SHP77 (cell line): ENCODE measurements around the gene MAST4.

Experiments used
- DNase-seq, 2 experiments: peaks; one replicate each; lab custom pipeline; 2025; lab: John Stamatoyannopoulos, UW

The MAST4 gene

GRCh38 chr5:66906021-66906420 lies 309.8 kb downstream of the MAST4 start:
- DNase-seq: no peak

DNA sequence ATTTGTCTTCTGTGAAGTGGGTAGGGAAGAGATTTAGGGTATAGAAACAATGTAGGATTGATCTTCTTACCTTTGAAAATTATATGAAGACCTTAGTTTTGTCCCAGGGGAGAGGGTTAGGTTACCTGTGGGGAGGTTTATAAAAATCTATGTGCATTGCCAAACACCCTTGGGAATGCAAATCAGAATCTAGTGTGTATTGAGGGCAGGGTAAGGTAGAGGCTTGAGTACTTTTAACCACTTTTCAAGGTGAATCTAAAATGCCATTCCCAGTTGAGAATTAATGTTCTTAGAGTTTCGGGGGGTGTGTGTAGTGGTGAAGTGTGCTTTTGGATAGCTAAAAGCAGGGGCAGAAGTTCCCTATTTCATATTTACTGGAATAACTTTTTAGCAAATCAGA lies 312.0 kb downstream of the MAST4 start:
- no peak for DNase-seq

- DNase-seq: no peak
These were observed 313.2 kb downstream of the MAST4 start for GRCh38 chr5:66909364-66909763.

- DNase-seq: no peak
These were observed 316.6 kb downstream of the MAST4 start for GRCh38 chr5:66912787-66913186.

- no peak for DNase-seq
These were observed 319.3 kb downstream of the MAST4 start for GRCh38 chr5:66915531-66915930.

DNA sequence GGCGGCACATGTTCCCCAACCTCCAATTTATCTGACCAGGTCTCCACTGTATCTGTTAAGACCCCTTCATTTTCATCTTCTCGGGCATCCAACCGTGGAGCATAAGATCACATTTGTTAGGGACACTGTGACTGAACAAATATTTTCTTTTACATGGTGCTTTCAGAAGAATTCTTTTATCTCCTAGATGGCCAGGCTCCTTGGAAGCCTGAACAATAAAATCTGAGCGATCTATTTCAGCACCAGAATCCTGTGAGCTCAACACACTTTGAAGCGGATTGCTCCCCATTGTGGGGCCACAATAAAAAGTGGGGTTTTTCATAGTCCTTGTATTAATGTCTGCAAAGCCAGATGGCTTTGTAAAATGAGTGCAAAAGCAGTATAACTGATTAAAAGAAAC lies 326.7 kb downstream of the MAST4 start:
- DNase-seq: no peak

- DNase-seq: no peak
These were observed 327.3 kb downstream of the MAST4 start for GRCh38 chr5:66923457-66923856.

- DNase-seq: no peak
These were observed 327.7 kb downstream of the MAST4 start for GRCh38 chr5:66923922-66924321.

DNA sequence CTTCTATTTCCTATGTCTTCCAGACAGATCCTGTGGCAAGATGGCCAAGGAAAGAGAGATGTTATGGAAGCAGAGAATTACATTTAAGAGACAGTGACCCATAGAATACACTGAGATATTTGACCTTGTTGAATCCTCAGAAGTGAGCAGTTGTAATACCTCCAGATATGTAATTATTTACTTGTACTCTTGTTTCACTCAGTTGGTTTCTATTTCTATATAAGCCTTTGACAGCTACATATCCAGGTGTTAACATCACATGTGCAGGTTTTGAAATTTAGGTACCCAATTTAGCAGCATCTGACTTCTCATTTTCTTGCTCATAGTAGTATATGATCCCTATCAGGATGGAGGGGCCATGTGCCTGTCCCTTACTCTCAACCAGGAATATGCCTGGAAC lies 330.9 kb downstream of the MAST4 start:
- no peak for DNase-seq

- no peak for DNase-seq
These were observed 333.1 kb downstream of the MAST4 start for GRCh38 chr5:66929281-66929680.

DNA sequence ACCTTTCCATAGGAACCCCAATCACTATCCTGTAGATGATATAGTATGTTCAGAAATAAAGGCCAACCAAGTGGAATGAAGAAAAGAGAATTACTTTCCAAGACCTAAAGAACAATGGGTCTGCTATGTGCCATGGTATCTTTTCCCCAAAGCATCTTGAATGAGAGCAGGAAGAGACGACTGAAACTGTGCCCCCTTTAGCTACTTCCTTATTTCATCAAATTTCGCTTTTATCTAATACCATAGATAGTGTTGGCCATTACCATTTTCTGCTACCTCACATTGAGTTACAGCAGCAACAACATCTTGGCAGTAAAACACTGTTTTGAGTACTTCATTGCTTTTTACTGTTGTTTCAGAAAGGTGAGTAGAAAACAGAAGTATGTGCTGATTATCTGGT lies 333.8 kb downstream of the MAST4 start:
- no peak for DNase-seq

- no peak for DNase-seq
These were observed 335.5 kb downstream of the MAST4 start for GRCh38 chr5:66931651-66932050.

DNA sequence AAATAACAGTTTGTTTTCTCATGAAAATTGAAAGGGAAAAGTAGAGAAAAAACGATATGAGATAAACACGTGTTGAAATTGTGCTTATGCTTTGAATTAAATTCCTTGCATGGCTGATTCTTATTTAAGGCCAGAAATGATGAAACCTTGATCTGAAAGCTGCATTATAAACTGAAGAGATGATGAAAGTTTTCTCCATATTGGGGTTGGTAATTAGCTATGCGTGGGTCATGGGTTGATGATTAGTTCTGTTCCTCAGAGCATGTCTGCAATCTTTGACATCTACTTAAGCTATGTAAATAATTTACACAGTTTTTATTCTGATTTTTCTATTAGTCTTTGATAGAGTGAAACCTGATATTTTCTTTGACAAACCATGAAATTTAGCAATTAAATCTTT lies 336.3 kb downstream of the MAST4 start:
- no peak for DNase-seq

- DNase-seq: no peak
These were observed 336.9 kb downstream of the MAST4 start for GRCh38 chr5:66933066-66933465.

- DNase-seq: no peak
These were observed 342.9 kb downstream of the MAST4 start for GRCh38 chr5:66939094-66939493.

- peak in 1 of 2 experiments; percentile 25 for DNase-seq
These were observed 349.5 kb downstream of the MAST4 start for GRCh38 chr5:66945389-66946349.

DNA sequence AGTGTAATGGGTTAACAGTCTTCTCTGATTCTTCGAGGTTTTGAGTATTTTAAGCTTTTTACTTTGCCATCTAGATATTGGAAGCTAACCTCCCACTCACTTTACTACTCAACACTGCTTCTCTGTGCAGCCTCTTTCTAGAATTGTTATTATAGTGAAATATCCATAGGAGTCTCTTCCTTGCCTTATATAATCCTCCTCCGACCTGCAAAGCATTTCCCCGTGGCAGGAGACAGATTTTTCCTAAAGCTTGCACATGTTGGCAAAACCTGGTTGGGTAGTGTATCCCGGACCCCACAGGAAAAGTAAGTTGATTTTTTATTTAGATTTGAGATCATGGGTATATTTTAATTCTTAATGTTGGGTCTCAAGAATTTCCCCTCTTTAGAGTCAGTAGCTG lies 351.3 kb downstream of the MAST4 start:
- no peak for DNase-seq

- no peak for DNase-seq
These were observed 352.9 kb downstream of the MAST4 start for GRCh38 chr5:66949066-66949465.

DNA sequence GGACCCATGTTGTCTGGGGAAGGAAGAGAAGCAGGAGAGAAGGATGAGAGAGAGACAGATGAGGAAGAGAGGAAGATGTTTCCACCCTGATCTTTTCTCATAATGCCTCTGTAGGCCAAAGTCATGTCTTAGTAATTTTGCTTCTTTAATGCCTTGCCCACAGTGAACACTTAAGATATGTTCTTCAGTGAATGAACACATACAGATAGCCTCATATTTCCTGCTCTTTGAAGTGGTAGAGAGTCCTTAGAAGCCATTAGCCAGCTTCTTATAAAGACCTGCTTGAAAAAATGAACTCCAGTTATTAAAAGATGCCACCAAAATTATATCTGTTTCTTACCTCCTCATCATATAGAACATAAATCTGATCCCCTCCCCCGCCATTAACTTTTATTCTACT lies 356.0 kb downstream of the MAST4 start:
- no peak for DNase-seq

DNA sequence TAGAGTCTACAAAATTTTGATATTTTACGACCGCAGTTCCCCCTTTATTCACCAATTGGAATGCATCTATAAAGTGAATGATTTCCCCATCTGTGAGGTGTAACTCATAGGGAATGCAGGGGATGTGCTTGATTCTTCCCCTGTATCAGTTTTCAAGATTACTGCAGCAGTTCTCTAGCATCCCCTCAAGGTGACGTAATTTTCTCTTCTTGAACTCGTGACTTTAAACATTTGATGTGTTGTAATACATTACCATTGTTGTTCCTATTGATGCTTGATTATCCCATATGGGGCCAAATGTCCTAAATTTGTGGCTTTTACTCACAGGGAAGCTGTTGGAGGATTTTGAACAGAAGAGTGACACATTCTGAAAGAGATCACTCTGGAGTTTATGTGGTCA lies 360.2 kb downstream of the MAST4 start:
- no peak for DNase-seq

DNA sequence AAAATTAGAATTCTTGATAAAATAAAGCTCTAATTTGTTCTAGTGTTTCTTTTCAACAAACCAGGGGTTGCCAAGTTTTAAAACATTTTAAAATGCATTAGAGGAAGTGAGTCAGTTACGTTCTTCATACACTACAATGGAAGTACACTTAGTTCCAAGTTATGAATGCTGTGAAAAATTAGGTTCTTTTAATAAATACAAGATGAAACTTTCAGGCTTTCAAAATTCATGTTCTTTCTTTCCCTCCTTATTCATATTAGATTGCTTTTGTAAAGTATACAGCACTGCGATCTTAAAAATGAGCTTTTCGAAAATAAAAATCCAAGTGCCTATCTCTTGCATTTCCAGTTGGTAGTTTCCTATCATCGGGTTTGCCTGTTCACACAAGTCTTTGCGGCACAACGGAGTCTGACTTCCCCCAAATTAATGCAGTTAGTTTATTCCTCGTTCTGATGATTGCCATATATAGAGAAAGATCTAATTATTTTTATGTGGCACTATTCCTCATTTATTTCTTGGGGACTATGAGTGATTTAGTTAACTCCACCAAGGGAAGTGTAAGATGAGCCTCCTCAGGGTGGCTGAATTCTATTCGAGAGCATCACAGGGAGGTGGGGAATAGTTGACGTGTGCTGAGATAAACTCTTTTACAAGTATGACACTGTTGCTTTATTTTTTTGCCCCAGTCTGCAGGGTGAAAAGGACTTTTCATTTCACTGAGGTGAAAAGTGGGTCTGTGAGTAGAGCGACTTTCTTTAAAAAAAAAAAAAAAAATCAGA lies 362.2 kb downstream of the MAST4 start:
- DNase-seq: no peak

DNA sequence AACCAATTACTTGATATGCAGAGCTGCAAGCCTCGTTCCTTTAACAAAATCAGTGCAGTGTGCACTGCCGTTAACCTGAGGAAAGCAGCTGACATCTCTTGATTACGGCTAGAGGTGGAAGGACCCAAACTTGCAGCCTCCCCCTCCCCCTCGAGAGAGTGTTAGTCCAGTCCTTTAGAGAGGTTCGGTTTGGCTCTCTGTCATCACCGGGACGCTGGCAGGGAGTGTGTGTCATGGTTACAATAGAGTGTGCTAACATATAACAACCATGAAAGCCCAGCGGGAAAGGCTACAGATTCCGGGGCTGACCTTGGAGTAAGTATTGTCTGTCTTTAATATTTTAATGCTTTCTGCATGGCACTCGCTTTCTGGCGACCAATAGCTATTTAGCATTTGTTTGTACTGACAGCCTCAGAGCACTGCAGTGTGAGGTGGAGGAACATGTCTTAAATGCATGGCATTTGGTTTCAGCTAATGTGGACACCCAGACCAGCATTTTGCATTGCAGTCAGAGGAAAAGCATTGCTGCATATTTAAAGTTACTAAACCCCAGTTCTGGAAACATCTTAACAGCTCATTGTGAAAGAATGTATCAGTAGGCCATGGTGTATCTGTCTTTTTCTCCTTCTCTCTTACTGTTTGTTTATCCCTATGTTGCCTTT lies 362.9 kb downstream of the MAST4 start:
- DNase-seq: peak in 1 of 2 experiments; percentile 20

DNA sequence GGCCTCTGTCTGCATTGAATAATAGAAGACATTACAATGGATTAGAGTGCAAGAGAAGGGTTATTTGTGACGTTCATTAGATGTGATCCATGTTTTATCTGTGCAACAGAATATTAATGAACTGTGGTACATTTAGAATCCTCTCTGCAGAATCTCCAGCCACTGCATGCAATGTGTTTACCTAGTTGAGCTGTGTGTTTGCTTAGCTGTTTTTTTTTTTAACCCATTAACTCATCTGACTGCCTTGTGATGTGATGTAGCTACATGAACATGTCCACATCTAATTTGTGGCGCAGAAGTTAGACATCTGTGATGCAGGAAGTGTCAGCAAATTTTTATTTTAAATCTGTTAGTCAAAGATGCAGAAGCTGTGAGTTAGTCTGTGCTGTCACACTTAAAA lies 363.5 kb downstream of the MAST4 start:
- no peak for DNase-seq
